Left colon (tissue), 2 donors: ENCODE data around the gene TSHB. TPM values are rescaled to one million over a fixed set of nuclear protein-coding genes. Genes with fewer than 3 reads are reported as not detected.
"Not testable (repeated sequence)": the region's sequence is repeated elsewhere in the genome, so short reads cannot be mapped to it uniquely, and the experiment has no call there.

Experiments
- ATAC-seq: fragments of 200-7000 bp; cut with Tn5 transposase; one replicate; pipeline ENCODE4 v1.9.1; 2020; ENCODE audit warnings: mild to moderate bottlenecking, moderate library complexity
- DNase-seq, 2 donors: peaks; one replicate each; pipeline ENCODE4 v3.0.0-alpha.2; 2020
- intact Hi-C, 2 donors: fragments of 100-400 bp; cut with DNase I in 1 of 2; cut with micrococcal nuclease in 1 of 2; formaldehyde crosslinking; loops; one replicate each; pipeline versions ENCODE4 v1.11.2 to v1.14.0; 2022; cut with DNase I, micrococcal nuclease
- long read RNA-seq: library from polyadenylated mRNA; unstranded; transcript quantifications from one replicate; pipeline ENCODE4 v2.0.0, GENCODE V29; 2021
- total RNA-seq, 2 donors: library from RNA; stranded (reverse); fragmentation: NEBNext Ultra II Directional; extraction: Animal tissue kit (Norgen Biotek cat#: 25700); gene quantifications; one replicate each; pipeline ENCODE4 v1.2.1, GENCODE V29; 2021
- donor health status: DM: no; HTN: no; CAD: no.
- donor health status: DM: yes; HTN: yes; CAD: no.

TSHB gene
- not detected for total RNA-seq
- long read RNA-seq: 0 reads

DNA sequence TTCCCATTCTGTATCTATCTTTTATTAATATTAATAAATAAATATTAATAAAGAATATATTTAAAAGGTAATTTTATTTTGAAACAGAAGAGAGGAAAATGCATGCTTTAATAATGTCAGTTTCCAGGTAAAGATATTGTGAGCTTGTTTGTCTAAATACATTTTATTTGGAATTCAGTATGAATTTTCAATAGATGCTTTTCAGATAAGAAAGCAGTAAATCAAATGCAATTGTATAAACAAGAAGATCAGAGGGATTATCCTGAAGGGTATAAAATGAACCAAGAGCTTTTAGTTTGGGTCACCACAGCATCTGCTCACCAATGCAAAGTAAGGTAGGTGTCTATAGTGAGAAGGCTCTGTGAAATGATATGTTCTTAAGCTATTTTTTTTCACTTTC, at the start of gene TSHB:
TSS of gene TSHB (plus strand) at position 301 of the 400 bp plus-strand sequence. CDS start 3,537 bp downstream, outside the sequence.
- intact Hi-C loops: no loop called here
- DNase-seq (no peak), ATAC-seq (no peak)

- ATAC-seq: no peak
- intact Hi-C loops: no loop called here
- DNase-seq: no peak
These were observed 47.4 kb upstream of the TSHB start for GRCh38 chr1:114982251-114982650.

GRCh38 chr1:114986286-114986685, 43.3 kb upstream of the TSHB start:
- no peak for DNase-seq
- intact Hi-C loops: no loop called here
- no peak for ATAC-seq

- DNase-seq: no peak
- ATAC-seq: no peak
- intact Hi-C loops: no loop called here
These were observed 41.5 kb upstream of the TSHB start for GRCh38 chr1:114988095-114988494.

GRCh38 chr1:114997510-114998289, 31.9 kb upstream of the TSHB start:
- DNase-seq: no peak
- intact Hi-C loops: no loop called here
- ATAC-seq: peak; percentile 76

DNA sequence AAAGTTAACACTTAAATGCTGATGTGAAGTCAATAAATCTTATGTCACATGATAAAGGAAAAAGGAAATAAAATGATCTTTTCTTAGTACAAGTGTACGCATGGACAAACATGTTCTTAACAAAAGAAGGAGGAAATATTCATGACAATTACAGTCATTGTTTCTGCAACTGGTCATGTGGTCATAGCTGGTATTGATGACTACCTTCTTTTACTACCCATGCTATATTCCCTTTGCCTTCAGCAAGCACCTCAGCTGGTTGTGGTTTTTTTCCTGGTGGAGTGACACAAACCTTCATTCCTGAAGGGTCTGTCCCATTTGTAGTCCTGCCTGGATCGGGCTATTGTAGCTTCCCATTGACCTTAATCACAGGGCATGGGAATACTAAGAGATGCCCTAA, 23.4 kb upstream of the TSHB start:
- intact Hi-C loops: no loop called here
- DNase-seq (no peak), ATAC-seq (no peak)

DNA sequence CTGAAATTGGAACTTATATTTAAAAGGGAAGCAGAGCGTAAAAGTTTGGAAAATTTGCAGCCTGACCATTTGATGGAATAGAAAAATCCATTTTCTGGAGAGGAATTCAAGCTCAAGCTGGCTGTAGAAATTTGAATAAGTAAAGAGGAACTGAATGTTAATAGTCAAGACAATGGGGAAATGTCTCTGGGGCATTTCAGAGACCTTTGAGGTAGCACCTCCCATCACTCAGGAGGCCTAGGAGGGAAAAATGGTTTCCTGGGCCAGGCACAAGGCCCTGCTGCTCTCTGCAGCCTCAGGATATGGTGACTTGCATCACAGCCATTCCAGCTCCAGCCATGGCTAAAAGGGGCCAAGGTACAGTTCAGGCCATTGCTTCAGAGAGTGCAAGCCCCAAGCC, 17.6 kb upstream of the TSHB start:
- DNase-seq (no peak), ATAC-seq (no peak)
- intact Hi-C loops: no loop called here

- intact Hi-C loops: no loop called here
- no peak for ATAC-seq
- no peak for DNase-seq
These were observed 17.2 kb upstream of the TSHB start for GRCh38 chr1:115012434-115012833.

GRCh38 chr1:115013792-115014191, 15.8 kb upstream of the TSHB start:
- ATAC-seq: no peak
- intact Hi-C loops: no loop called here
- no peak for DNase-seq

GRCh38 chr1:115019549-115019948, 10.1 kb upstream of the TSHB start:
- DNase-seq, ATAC-seq, intact Hi-C loops: not testable (repeated sequence)

- intact Hi-C loops: no loop called here
- DNase-seq (no peak), ATAC-seq (no peak)
These were observed 8.5 kb upstream of the TSHB start for GRCh38 chr1:115021145-115021544.

DNA sequence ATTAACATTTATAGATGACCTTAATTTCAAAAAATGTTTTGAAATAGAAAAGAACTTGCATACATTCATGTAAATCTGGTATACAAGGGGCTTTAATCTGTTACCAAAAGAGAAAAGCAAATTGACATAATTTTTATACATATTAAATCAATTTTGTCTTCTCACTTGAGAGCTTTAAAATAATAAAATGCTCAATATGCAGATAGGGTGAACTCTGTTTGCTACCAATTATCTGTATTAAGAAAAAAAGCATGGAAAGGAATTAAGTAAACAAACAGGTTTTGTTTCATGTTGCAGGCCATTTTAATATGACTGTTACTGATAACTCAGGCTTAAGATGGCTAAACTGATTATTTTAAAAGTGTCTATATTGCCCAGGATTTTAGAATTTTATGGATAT, 6.0 kb upstream of the TSHB start:
- intact Hi-C loops: no loop called here
- ATAC-seq: no peak
- DNase-seq: no peak

DNA sequence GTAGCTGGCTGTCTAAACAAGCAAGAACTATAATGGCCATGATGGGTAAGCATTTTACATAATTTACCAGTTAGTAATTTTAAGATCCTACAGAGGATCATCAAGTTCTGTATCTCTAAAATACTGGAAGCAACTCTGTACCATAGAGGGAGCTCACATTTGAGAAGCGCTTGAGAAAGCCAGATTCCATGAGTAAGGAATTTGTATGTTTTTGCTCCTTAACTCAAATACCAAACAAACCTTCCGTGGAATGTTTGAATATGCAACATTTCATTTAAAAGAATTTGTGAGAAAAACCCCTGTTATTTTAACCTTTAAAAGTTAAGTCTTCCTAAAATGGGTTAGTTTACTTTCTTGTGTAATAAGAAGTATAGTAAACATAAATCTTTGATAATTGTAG, 2.0 kb downstream of the TSHB start:
- ATAC-seq: no peak
- DNase-seq: no peak
- intact Hi-C loops: no loop called here

DNA sequence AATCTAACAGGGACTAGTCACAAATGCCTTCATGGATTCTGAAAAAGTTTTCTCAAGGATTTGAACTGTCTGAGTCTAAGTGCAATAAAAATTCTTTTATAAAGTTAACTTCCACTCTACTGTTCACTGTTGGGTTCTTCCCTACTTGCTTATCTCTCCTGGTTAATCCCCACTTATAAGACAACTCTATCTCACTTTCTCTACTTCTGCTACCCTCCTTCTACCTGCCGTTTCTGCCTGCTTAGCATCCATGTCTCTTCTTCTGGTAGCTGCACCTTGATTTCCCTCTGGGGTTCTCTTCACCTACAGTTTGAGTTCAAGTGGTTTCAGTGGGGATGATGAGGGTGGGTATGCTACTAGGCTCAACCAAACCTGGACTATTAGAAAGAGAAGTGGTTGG, 6.0 kb downstream of the TSHB start:
- DNase-seq: no peak
- intact Hi-C loops: no loop called here
- no peak for ATAC-seq

- intact Hi-C loops: no loop called here
- DNase-seq (no peak), ATAC-seq (no peak)
These were observed 7.3 kb downstream of the TSHB start for GRCh38 chr1:115036814-115037507.

GRCh38 chr1:115040501-115040900, 10.9 kb downstream of the TSHB start:
- no peak for DNase-seq
- no peak for ATAC-seq
- intact Hi-C loops: no loop called here

- DNase-seq (no peak), ATAC-seq (peak; percentile 51)
- intact Hi-C loops: no loop called here
These were observed 12.0 kb downstream of the TSHB start for GRCh38 chr1:115041654-115042053.

- ATAC-seq (no peak), DNase-seq (no peak)
- intact Hi-C loops: no loop called here
These were observed 17.1 kb downstream of the TSHB start for GRCh38 chr1:115046751-115047150.

- ATAC-seq: no peak
- intact Hi-C loops: loop anchor here in 1 of 2 donors (10.0 kb wide), 1 partner anchor 53 kb away; no protein-coding TSS in a partner anchor
- no peak for DNase-seq
These were observed 22.2 kb downstream of the TSHB start for GRCh38 chr1:115051850-115052249.

DNA sequence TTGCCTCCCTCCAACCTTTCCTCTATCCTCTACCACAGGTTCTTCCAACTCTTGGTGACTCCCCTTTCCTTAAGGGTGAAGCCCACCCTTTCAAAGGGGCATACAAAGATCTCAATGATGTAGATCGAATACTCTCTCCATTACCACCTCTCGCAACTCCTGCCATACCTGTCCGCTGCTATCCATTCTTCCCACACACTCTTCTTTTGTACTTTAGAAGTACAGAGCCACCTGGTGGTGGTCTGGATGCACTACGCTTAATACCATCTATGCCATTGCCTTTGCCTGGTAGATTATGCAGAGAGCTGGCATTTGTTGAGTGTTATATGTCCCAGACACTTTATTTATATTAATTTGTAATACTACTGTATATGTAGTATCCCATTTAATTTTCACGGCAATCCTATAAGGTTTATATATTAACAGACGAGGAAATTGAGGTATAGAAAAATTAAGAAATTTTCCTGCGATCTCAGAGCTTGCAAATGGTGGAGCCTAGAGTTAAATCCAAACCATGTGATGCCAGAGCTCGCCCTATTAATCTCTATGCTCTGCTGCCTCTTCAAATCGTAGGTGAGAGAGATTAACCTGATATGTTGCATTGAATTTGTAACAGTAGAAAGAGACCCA, 22.9 kb downstream of the TSHB start:
- intact Hi-C loops: loop anchor here in 1 of 2 donors (10.0 kb wide), 1 partner anchor 52 kb away; no protein-coding TSS in a partner anchor
- DNase-seq (peak; percentile 49 to 71), ATAC-seq (peak; percentile 85)
